ENCODE measurements around the gene RGS2.

DNA sequence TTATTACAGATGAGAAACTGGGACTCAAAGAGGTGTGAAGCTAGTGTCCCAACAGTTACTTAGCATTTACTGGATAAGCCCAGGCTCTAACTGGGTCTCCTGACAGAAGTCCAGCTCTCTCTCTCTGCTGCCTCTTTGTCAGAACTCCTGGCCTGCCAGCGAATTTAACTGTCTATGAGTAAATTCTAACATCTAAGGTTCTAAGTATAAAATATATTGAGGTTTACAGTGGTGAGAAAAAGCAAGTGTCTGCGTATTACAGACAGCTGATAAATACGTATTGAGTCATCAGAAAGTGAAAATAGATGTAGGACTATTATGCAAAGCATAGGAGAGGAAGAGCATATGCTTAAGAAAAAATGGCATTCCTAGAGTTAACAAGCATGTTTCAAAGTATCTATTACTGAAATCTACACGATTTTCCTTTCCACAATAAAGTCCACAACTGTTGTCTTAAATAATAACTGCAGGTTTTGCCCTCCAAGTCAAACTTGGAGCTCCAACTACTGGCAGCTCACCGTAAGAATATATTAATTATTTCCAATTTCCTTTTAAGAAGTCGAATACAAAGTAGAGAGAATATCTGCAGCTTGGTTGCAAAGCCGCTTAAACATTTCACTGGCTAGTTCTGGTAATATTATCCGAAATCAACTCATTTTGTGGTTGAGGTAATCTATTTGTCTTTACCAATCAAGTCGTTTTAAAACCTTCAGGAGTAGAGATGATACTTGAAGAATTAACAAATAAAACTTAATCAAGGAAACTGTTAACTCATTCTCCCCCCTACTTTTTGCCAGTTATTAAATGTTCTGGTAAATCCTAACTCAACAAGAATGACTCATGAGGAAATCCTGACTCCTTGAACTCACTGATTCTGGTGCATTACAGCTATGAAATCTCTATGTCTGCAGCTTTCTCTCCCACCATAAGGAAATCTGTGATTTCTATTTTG lies 1.4 kb upstream of the RGS2 start:
- TF ChIP-seq, protein P1, sequence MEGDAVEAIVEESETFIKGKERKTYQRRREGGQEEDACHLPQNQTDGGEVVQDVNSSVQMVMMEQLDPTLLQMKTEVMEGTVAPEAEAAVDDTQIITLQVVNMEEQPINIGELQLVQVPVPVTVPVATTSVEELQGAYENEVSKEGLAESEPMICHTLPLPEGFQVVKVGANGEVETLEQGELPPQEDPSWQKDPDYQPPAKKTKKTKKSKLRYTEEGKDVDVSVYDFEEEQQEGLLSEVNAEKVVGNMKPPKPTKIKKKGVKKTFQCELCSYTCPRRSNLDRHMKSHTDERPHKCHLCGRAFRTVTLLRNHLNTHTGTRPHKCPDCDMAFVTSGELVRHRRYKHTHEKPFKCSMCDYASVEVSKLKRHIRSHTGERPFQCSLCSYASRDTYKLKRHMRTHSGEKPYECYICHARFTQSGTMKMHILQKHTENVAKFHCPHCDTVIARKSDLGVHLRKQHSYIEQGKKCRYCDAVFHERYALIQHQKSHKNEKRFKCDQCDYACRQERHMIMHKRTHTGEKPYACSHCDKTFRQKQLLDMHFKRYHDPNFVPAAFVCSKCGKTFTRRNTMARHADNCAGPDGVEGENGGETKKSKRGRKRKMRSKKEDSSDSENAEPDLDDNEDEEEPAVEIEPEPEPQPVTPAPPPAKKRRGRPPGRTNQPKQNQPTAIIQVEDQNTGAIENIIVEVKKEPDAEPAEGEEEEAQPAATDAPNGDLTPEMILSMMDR (IDR thresholded peaks at IDR 0.05; ENCODE audit: insufficient read depth, low read length, poor library complexity, severe bottlenecking): peak; percentile 25
- no peak for TF ChIP-seq EZH2phosphoT487 (conservative IDR thresholded peaks at IDR 0.05; ENCODE audit: low read length)
